OCI-LY1 (cell line): ENCODE data around the gene PTCD1.

Source experiments
- H2AFZ ChIP-seq: fragments of 200-600 bp; sonication (generic), shearing (Covaris generic); 2 replicates; pipeline ENCODE4 v1.6.0; 2014; ENCODE audit warnings: antibody characterized with exemption, mild to moderate bottlenecking, low read length
- H3F3A ChIP-seq: fragments of 200-600 bp; sonication (generic), shearing (Covaris generic); 2 replicates; pipeline ENCODE4 v1.6.0; 2014; ENCODE audit warnings: mild to moderate bottlenecking, antibody characterized with exemption, low read length, moderate library complexity; ENCODE audit not compliant: insufficient read depth
- H3K27ac ChIP-seq: fragments of 200-600 bp; sonication (generic); 2 replicates; pipeline ENCODE4 v1.5.1; 2014; ENCODE audit warnings: low read length, mixed run types, mild to moderate bottlenecking, low read depth; ENCODE audit not compliant: poor library complexity, severe bottlenecking
- H3K27me3 ChIP-seq: fragments of 200-600 bp; sonication (generic); 2 replicates; pipeline ENCODE4 v1.6.0; 2014; ENCODE audit warnings: antibody characterized with exemption, mild to moderate bottlenecking, low read length, moderate library complexity; ENCODE audit not compliant: insufficient read depth
- H3K36me3 ChIP-seq: fragments of 200-600 bp; sonication (generic); 2 replicates; pipeline ENCODE4 v1.6.1; 2014; ENCODE audit warnings: mild to moderate bottlenecking, antibody characterized with exemption, low read length, moderate library complexity, mixed read lengths; ENCODE audit not compliant: insufficient read depth
- H3K4me1 ChIP-seq: fragments of 200-600 bp; sonication (generic); 2 replicates; pipeline ENCODE4 v1.5.1; 2014; ENCODE audit warnings: mild to moderate bottlenecking, low read length, moderate library complexity; ENCODE audit not compliant: insufficient read depth, severe bottlenecking
- H3K4me2 ChIP-seq: fragments of 200-600 bp; sonication (generic), shearing (Covaris generic); 2 replicates; pipeline ENCODE4 v1.6.1; 2014; ENCODE audit warnings: low read length
- H3K4me3 ChIP-seq: fragments of 200-600 bp; sonication (generic); 2 replicates; pipeline ENCODE4 v1.5.1; 2014; ENCODE audit warnings: low read length, low read depth, mild to moderate bottlenecking, mixed read lengths; ENCODE audit not compliant: poor library complexity, severe bottlenecking
- H3K79me2 ChIP-seq: fragments of 200-600 bp; shearing (Covaris generic); 2 replicates; pipeline ENCODE4 v1.6.1; 2016; ENCODE audit warnings: mixed run types, low read length, mixed read lengths; ENCODE audit not compliant: insufficient read depth
- H3K9ac ChIP-seq: fragments of 200-600 bp; sonication (generic), shearing (Covaris generic); 2 replicates; pipeline ENCODE4 v1.6.1; 2014; ENCODE audit warnings: mild to moderate bottlenecking, low read length, mixed read lengths
- H3K9me2 ChIP-seq: fragments of 200-600 bp; sonication (generic), shearing (Covaris generic); 2 replicates; pipeline ENCODE4 v1.6.1; 2014; ENCODE audit warnings: low read depth, mild to moderate bottlenecking, low read length, mixed read lengths
- H3K9me3 ChIP-seq: fragments of 200-600 bp; shearing (Covaris generic); 2 replicates; pipeline ENCODE4 v1.6.1; 2014; ENCODE audit warnings: low read length, mixed read lengths
- H4K20me1 ChIP-seq: fragments of 200-600 bp; sonication (generic), shearing (Covaris generic); 2 replicates; pipeline ENCODE4 v1.6.0; 2016; ENCODE audit warnings: mild to moderate bottlenecking, low read length; ENCODE audit not compliant: insufficient read depth
- CTCF ChIP-seq: fragments of 200-600 bp; sonication (generic), shearing (Covaris generic); IDR thresholded peaks from 2 replicates; pipeline ENCODE4 v1.5.1; 2017; ENCODE audit warnings: mild to moderate bottlenecking, antibody characterized with exemption, low read length, moderate library complexity, mixed read lengths
- EZH2 ChIP-seq: fragments of 200-600 bp; sonication (generic), shearing (Covaris generic); IDR thresholded peaks from 2 replicates; pipeline ENCODE4 v1.8.0; 2017; ENCODE audit warnings: borderline replicate concordance, mixed run types, mild to moderate bottlenecking, antibody characterized with exemption, low read length, moderate library complexity, mixed read lengths

The PTCD1 gene

GRCh38 chr7:99373091-99374066 lies 65.2 kb downstream of the PTCD1 start:
- H3F3A ChIP-seq: no peaks in the 10 kb centered on the region
- no peaks in the 10 kb centered on the region for H4K20me1 ChIP-seq
- H3K4me1 ChIP-seq: peaks cover 20% of the 10 kb centered on the region
- no peaks in the 10 kb centered on the region for H3K27me3 ChIP-seq
- H3K9ac ChIP-seq: peak overlapping the region; percentile 76; the same call in 1 of the 2 replicates
- no peaks in the 10 kb centered on the region for H3K9me3 ChIP-seq
- no peaks in the 10 kb centered on the region for H3K9me2 ChIP-seq
- H3K4me3 ChIP-seq: peak overlapping the region; percentile 79
- no peak overlapping the region for H3K27ac ChIP-seq
- H3K36me3 ChIP-seq: peaks cover 34% of the 10 kb centered on the region
- TF ChIP-seq CTCF: no peak
- TF ChIP-seq EZH2: no peak
- H2AFZ ChIP-seq: no peak overlapping the region
- peaks cover 5% of the 10 kb centered on the region; the same call in 1 of the 2 replicates for H3K79me2 ChIP-seq
- H3K4me2 ChIP-seq: peak overlapping the region; percentile 81

GRCh38 chr7:99372275-99373090 lies 66.1 kb downstream of the PTCD1 start:
- peaks cover 15% of the 10 kb centered on the region for H3K4me1 ChIP-seq
- H3K27me3 ChIP-seq: no peaks in the 10 kb centered on the region
- no peak overlapping the region for H3K9ac ChIP-seq
- H3K79me2 ChIP-seq: peaks cover 5% of the 10 kb centered on the region; the same call in 1 of the 2 replicates
- no peaks in the 10 kb centered on the region for H3K9me2 ChIP-seq
- H4K20me1 ChIP-seq: no peaks in the 10 kb centered on the region
- no peaks in the 10 kb centered on the region for H3F3A ChIP-seq
- H3K4me2 ChIP-seq: no peak overlapping the region
- no peak overlapping the region for H2AFZ ChIP-seq
- no peak overlapping the region for H3K27ac ChIP-seq
- H3K4me3 ChIP-seq: no peak overlapping the region
- H3K9me3 ChIP-seq: no peaks in the 10 kb centered on the region
- TF ChIP-seq EZH2 (no peak), CTCF (no peak)
- peaks cover 26% of the 10 kb centered on the region for H3K36me3 ChIP-seq

GRCh38 chr7:99371376-99371920 lies 67.2 kb downstream of the PTCD1 start:
- peaks cover 15% of the 10 kb centered on the region for H3K4me1 ChIP-seq

More at GRCh38 chr7:99371376-99371920, 67.2 kb downstream of the PTCD1 start:
- H3K4me2 ChIP-seq: no peak overlapping the region
- H3K4me3 ChIP-seq: no peak overlapping the region
- H3K9me2 ChIP-seq: no peaks in the 10 kb centered on the region
- no peaks in the 10 kb centered on the region for H3K9me3 ChIP-seq
- peaks cover 5% of the 10 kb centered on the region; the same call in 1 of the 2 replicates for H3K79me2 ChIP-seq
- no peaks in the 10 kb centered on the region for H3K27me3 ChIP-seq
- no peak overlapping the region for H3K9ac ChIP-seq
- no peaks in the 10 kb centered on the region for H3F3A ChIP-seq
- H3K27ac ChIP-seq: no peak overlapping the region
- TF ChIP-seq CTCF: no peak
- no peak for TF ChIP-seq EZH2
- peaks cover 25% of the 10 kb centered on the region for H3K36me3 ChIP-seq
- H4K20me1 ChIP-seq: no peaks in the 10 kb centered on the region
- no peak overlapping the region for H2AFZ ChIP-seq
